PC-3 (cell line): ENCODE data around the gene PDGFD.

ENCODE experiments used
- CTCF ChIP-seq: fragments of 300-600 bp; sonication (generic); conservative IDR thresholded peaks from 2 replicates; pipeline ENCODE4 v1.5.1; 2017; ENCODE audit warnings: antibody characterized with exemption, low read depth, mild to moderate bottlenecking, low read length
- EZH2 ChIP-seq: fragments of 300-600 bp; sonication (generic); IDR thresholded peaks from one replicate; pipeline ENCODE4 v1.6.1; 2017; ENCODE audit warnings: antibody characterized with exemption, mild to moderate bottlenecking, low read length; ENCODE audit not compliant: unreplicated experiment
- EZH2phosphoT487 ChIP-seq: fragments of 300-600 bp; sonication (generic); IDR thresholded peaks from 2 replicates; pipeline ENCODE4 v1.6.1; 2018; ENCODE audit warnings: mild to moderate bottlenecking, antibody characterized with exemption, low read length, borderline replicate concordance

GRCh38 chr11:104011044-104011443 is 152.9 kb downstream of the PDGFD start:
- TF ChIP-seq CTCF, result no peak
- TF ChIP-seq EZH2, result no peak
- TF ChIP-seq EZH2phosphoT487, result no peak
